IMR-90 (cell line): ENCODE data around the gene TSPAN17. TPM values are rescaled to one million over a fixed set of nuclear protein-coding genes. Genes with fewer than 3 reads are reported as not detected.
A peak's percentile ranks its signal among the peaks of the same experiment; 100 is the strongest.

Experiments
- ATAC-seq: fragments of 200-7000 bp; cut with Tn5 transposase; 2 replicates; pipeline ENCODE4 v1.9.1; 2020; ENCODE audit warnings: low read depth, mild to moderate bottlenecking, moderate library complexity
- BruUV-seq: library from RNA; stranded (reverse); fragments of 400-500 nt; replicated peaks from 2 replicates; lab custom pipeline; 2021; lab: Mats Ljungman, UMichigan
- CTCF ChIA-PET: fragments of 300-600 bp; formaldehyde crosslinking; extraction: SDS; loops from one replicate; lab custom pipeline; 2021; ENCODE audit warnings: antibody characterized with exemption; lab: Yijun Ruan, JAX
- POLR2A ChIA-PET: fragments of 300-600 bp; sonication (Branson Sonifier 250); formaldehyde crosslinking; loops from one replicate; lab custom pipeline; 2022; ENCODE audit warnings: antibody characterized with exemption; ENCODE audit not compliant: unreplicated experiment; lab: Charles Lee
- DNase-seq: peaks from one replicate; pipeline ENCODE4 v3.0.0; 2013
- H2AFZ ChIP-seq: replicated peaks from 2 replicates; pipeline ENCODE3; 2013; ENCODE audit warnings: low read length, mild to moderate bottlenecking; ENCODE audit not compliant: poor library complexity
- H2AK5ac ChIP-seq: 2 replicates; pipeline ENCODE4 v1.6.1; 2013; ENCODE audit warnings: low read depth, low read length, inconsistent platforms
- H2AK9ac ChIP-seq: replicated peaks from 2 replicates; pipeline ENCODE3; 2013; ENCODE audit warnings: mild to moderate bottlenecking, low read depth, low read length, moderate library complexity; ENCODE audit not compliant: poor library complexity
- H2BK120ac ChIP-seq: 2 replicates; pipeline ENCODE4 v1.6.1; 2013; ENCODE audit warnings: low read depth, low read length, inconsistent platforms
- H2BK15ac ChIP-seq: 3 replicates; pipeline ENCODE4 v1.6.1; 2013; ENCODE audit warnings: low read depth, low read length, inconsistent platforms
- H2BK20ac ChIP-seq: 2 replicates; pipeline ENCODE4 v1.6.1; 2013; ENCODE audit warnings: low read depth, mild to moderate bottlenecking, inconsistent platforms, low read length, moderate library complexity
- H2BK5ac ChIP-seq: 2 replicates; pipeline ENCODE4 v1.6.1; 2013; ENCODE audit warnings: mild to moderate bottlenecking, low read depth, low read length, inconsistent platforms; ENCODE audit not compliant: poor library complexity, severe bottlenecking
- H3K14ac ChIP-seq: replicated peaks from 2 replicates; pipeline ENCODE4 v1.6.1; 2013; ENCODE audit warnings: low read depth, low read length, inconsistent platforms
- H3K18ac ChIP-seq: 2 replicates; pipeline ENCODE4 v1.6.1; 2013; ENCODE audit warnings: low read depth, low read length, control low read depth
- H3K23ac ChIP-seq: 2 replicates; pipeline ENCODE4 v1.6.1; 2013; ENCODE audit warnings: low read depth, low read length, inconsistent platforms
- H3K27ac ChIP-seq: 2 replicates; pipeline ENCODE4 v1.5.1; 2013; ENCODE audit warnings: mild to moderate bottlenecking, control low read depth, low read length; ENCODE audit not compliant: insufficient read depth
- H3K27me3 ChIP-seq: 2 replicates; pipeline ENCODE4 v1.6.1; 2013; ENCODE audit warnings: low read length; ENCODE audit not compliant: control insufficient read depth, insufficient read depth
- H3K36me3 ChIP-seq: 2 replicates; pipeline ENCODE4 v1.6.1; 2013; ENCODE audit warnings: low read length, mixed read lengths; ENCODE audit not compliant: control insufficient read depth, insufficient read depth
- H3K4ac ChIP-seq: 2 replicates; pipeline ENCODE4 v1.6.1; 2013; ENCODE audit warnings: low read depth, low read length, inconsistent platforms
- H3K4me1 ChIP-seq: 2 replicates; pipeline ENCODE4 v1.6.1; 2013; ENCODE audit warnings: low read length, mixed read lengths; ENCODE audit not compliant: control insufficient read depth, insufficient read depth
- H3K4me2 ChIP-seq: 2 replicates; pipeline ENCODE4 v1.6.1; 2013; ENCODE audit warnings: low read depth, mild to moderate bottlenecking, control low read depth, low read length, moderate library complexity
- H3K4me3 ChIP-seq: 2 replicates; pipeline ENCODE4 v1.5.1; 2013; ENCODE audit warnings: low read depth, mild to moderate bottlenecking, control low read depth, low read length, moderate library complexity; ENCODE audit not compliant: insufficient read depth
- H3K56ac ChIP-seq: 2 replicates; pipeline ENCODE4 v1.6.1; 2013; ENCODE audit warnings: low read length, inconsistent platforms; ENCODE audit not compliant: insufficient read depth; ENCODE audit errors: extremely low read depth
- H3K79me1 ChIP-seq, 2 experiments: 2 replicates each; pipeline ENCODE4 v1.6.1; 2013; ENCODE audit warnings: low read length in 2 of 2, inconsistent platforms in 1 of 2, low read depth in 1 of 2
- H3K9ac ChIP-seq: 2 replicates; pipeline ENCODE4 v1.6.1; 2013; ENCODE audit warnings: low read depth, low read length, control low read depth
- H3K9me1 ChIP-seq: 2 replicates; pipeline ENCODE4 v1.6.1; 2013; ENCODE audit warnings: low read length, inconsistent platforms; ENCODE audit not compliant: insufficient read depth
- H3K9me3 ChIP-seq: 2 replicates; pipeline ENCODE4 v1.6.1; 2013; ENCODE audit warnings: low read length; ENCODE audit not compliant: control insufficient read depth, insufficient read depth
- H4K20me1 ChIP-seq: 2 replicates; pipeline ENCODE4 v1.6.1; 2013; ENCODE audit warnings: low read length, inconsistent platforms; ENCODE audit not compliant: insufficient read depth
- H4K5ac ChIP-seq: 2 replicates; pipeline ENCODE4 v1.6.1; 2013; ENCODE audit warnings: mild to moderate bottlenecking, low read depth, low read length, control low read depth
- H4K8ac ChIP-seq, 2 experiments: 2 replicates each; pipeline ENCODE4 v1.6.1; 2013; ENCODE audit warnings: low read depth in 2 of 2, low read length in 2 of 2, control low read depth in 1 of 2, inconsistent platforms in 1 of 2
- H4K91ac ChIP-seq: 2 replicates; pipeline ENCODE4 v1.6.1; 2013; ENCODE audit warnings: low read depth, low read length, inconsistent platforms; ENCODE audit not compliant: insufficient read depth
- BHLHE40 ChIP-seq: fragments of 150-350 bp; IDR thresholded peaks from 2 replicates; pipeline ENCODE4 v1.6.1; 2016; ENCODE audit warnings: mild to moderate bottlenecking, low read depth, low read length
- CEBPB ChIP-seq: IDR thresholded peaks from 2 replicates; pipeline ENCODE4 v1.6.1; 2012; ENCODE audit warnings: low read depth, low read length, improper control_type of control experiment
- CHD1 ChIP-seq: IDR thresholded peaks from 2 replicates; pipeline ENCODE4 v1.6.1; 2012; ENCODE audit warnings: low read depth, low read length, improper control_type of control experiment
- CTCF ChIP-seq: conservative IDR thresholded peaks from 2 replicates; pipeline ENCODE4 v1.5.1; 2012; ENCODE audit warnings: mild to moderate bottlenecking, low read depth, low read length, improper control_type of control experiment
- ELK1 ChIP-seq: fragments of 150-350 bp; IDR thresholded peaks from 2 replicates; pipeline ENCODE4 v1.6.1; 2016; ENCODE audit warnings: low read depth, mild to moderate bottlenecking, low read length, moderate library complexity, borderline replicate concordance
- FOS ChIP-seq: fragments of 150-350 bp; IDR thresholded peaks from 2 replicates; pipeline ENCODE4 v1.6.1; 2016; ENCODE audit warnings: low read depth, low read length
- MAFK ChIP-seq: IDR thresholded peaks from 2 replicates; pipeline ENCODE4 v1.6.1; 2012; ENCODE audit warnings: low read depth, low read length, improper control_type of control experiment
- MAZ ChIP-seq: IDR thresholded peaks from 2 replicates; pipeline ENCODE4 v1.6.1; 2012; ENCODE audit warnings: low read depth, mild to moderate bottlenecking, low read length, improper control_type of control experiment, moderate library complexity, borderline replicate concordance
- MXI1 ChIP-seq: IDR thresholded peaks from 2 replicates; pipeline ENCODE4 v1.6.1; 2012; ENCODE audit warnings: low read depth, mild to moderate bottlenecking, low read length, moderate library complexity, borderline replicate concordance
- NFE2L2 ChIP-seq: fragments of 150-350 bp; IDR thresholded peaks from 2 replicates; pipeline ENCODE4 v1.6.1; 2016; ENCODE audit warnings: low read depth, mild to moderate bottlenecking, low read length
- POLR2A ChIP-seq: IDR thresholded peaks from 2 replicates; pipeline ENCODE4 v1.6.1; 2012; ENCODE audit warnings: mild to moderate bottlenecking, low read depth, low read length
- RAD21 ChIP-seq: IDR thresholded peaks from 2 replicates; pipeline ENCODE4 v1.6.1; 2012; ENCODE audit warnings: low read length, improper control_type of control experiment
- RCOR1 ChIP-seq: IDR thresholded peaks from 2 replicates; pipeline ENCODE4 v1.6.1; 2012; ENCODE audit warnings: mild to moderate bottlenecking, low read length, improper control_type of control experiment; ENCODE audit not compliant: insufficient replicate concordance
- RFX5 ChIP-seq: IDR thresholded peaks from 2 replicates; pipeline ENCODE4 v1.8.0; 2012; ENCODE audit warnings: low read depth, mild to moderate bottlenecking, low read length, moderate library complexity
- USF2 ChIP-seq: fragments of 150-350 bp; IDR thresholded peaks from 2 replicates; pipeline ENCODE4 v1.6.1; 2017; ENCODE audit warnings: mild to moderate bottlenecking, antibody characterized with exemption, low read length, low read depth
- WGBS, 2 experiments: methylation state at CpG; one replicate each; pipeline versions ENCODE4 v1.1.5 to v1.1.7; 2013; ENCODE audit warnings: missing lambda C conversion rate in 2 of 2; ENCODE audit not compliant: insufficient read length in 1 of 2; ENCODE audit errors: extremely low coverage in 2 of 2; 5-methylcytosine and 5-hydroxymethylcytosine counted together
- dilution Hi-C: fragments of 300-500 bp; cut with HindIII; formaldehyde crosslinking; loops from one replicate; pipeline ENCODE4 v1.14.3; 2018; ENCODE audit warnings: low sequenced_read_pairs; ENCODE audit not compliant: unreplicated experiment
- in situ Hi-C: fragments of 300-500 bp; cut with MboI; formaldehyde crosslinking; loops from 3 replicates; pipeline ENCODE4 v1.14.3; 2019; ENCODE audit warnings: low sequenced_read_pairs, inconsistent platforms, mixed read lengths
- intact Hi-C: fragments of 100-400 bp; cut with micrococcal nuclease; formaldehyde crosslinking; loops from 2 replicates; pipeline ENCODE4 v1.10.0; 2022
- polyA plus RNA-seq, 3 experiments: library from polyadenylated mRNA; depleted of rRNA; stranded (reverse); fragments of >200 nt; gene quantifications; 2 replicates each; pipeline ENCODE4 v1.2.3, GENCODE V29; 2012; ENCODE audit warnings: low replicate concordance in 1 of 3
- total RNA-seq: library from RNA; depleted of rRNA; stranded (reverse); fragments of >200 nt; gene quantifications from 2 replicates; pipeline ENCODE4 v1.2.3, GENCODE V29; 2012

Gene TSPAN17
- total and polyA plus RNA-seq, 2 of the 4 experiments (the other 2 are of a cell fraction), result 34.2 to 41.6 TPM

GRCh38 chr5:176619569-176620332 lies 27.5 kb upstream of the TSPAN17 start:
- ChIA-PET CTCF (no interaction called here), POLR2A (no interaction called here)
- DNase-seq, result no peak
- 0 out of 2 replicates have a peak overlapping the region, but pooled peaks have one; percentile 7 for H2AK5ac ChIP-seq
- H4K8ac ChIP-seq, result no peak overlapping the region
- no peaks in the 10 kb centered on the region for H3K36me3 ChIP-seq
- ATAC-seq, result no peak
- H2BK120ac ChIP-seq, result no peak overlapping the region
- no peak overlapping the region for H4K5ac ChIP-seq
- no peak overlapping the region for H3K14ac ChIP-seq
- H3K56ac ChIP-seq, result no peak overlapping the region
- peak overlapping the region; percentile 7; the same call in 1 of the 2 replicates for H3K4me3 ChIP-seq
- intact Hi-C loops, result loop anchor here (1.0 to 5.0 kb wide), 2 partner anchors 45 to 202 kb away; partner anchors contain the start of gene CLTB
- no peak overlapping the region for H3K9ac ChIP-seq
- no peaks in the 10 kb centered on the region for H3K9me3 ChIP-seq
- H3K4me2 ChIP-seq, result peak overlapping the region; percentile 70
- H3K18ac ChIP-seq, result no peak overlapping the region
- no peak overlapping the region for H2BK5ac ChIP-seq
- no peak overlapping the region for H4K91ac ChIP-seq
- H3K79me1 ChIP-seq, result peaks cover 0 to 2% of the 10 kb centered on the region in 2 experiments; a peak in 1 of 4 replicates
- BruUV-seq, result no TSS peak
- 7% methylated on average over 21 of the region's 59 CpGs; no CpG with 5 or more reads in 1 of the 2 experiments for WGBS, 2 experiments
- no peak overlapping the region for H3K4ac ChIP-seq
- no peaks in the 10 kb centered on the region for H4K20me1 ChIP-seq
- peaks cover 33% of the 10 kb centered on the region for H3K27me3 ChIP-seq
- dilution Hi-C loops, result no loop called here
- H3K23ac ChIP-seq, result no peak overlapping the region; the same call in 1 of the 2 replicates
- H2AFZ ChIP-seq, result peak overlapping the region; percentile 90
- H3K27ac ChIP-seq, result no peak overlapping the region
- H2AK9ac ChIP-seq, result peak overlapping the region; percentile 47
- in situ Hi-C loops, result loop anchor here (10.0 kb wide), 1 partner anchor 45 kb away; no protein-coding TSS in a partner anchor
- peaks cover 5% of the 10 kb centered on the region for H3K9me1 ChIP-seq
- no peak overlapping the region for H2BK20ac ChIP-seq
- H2BK15ac ChIP-seq, result no peak overlapping the region
- H3K4me1 ChIP-seq, result peaks cover 23% of the 10 kb centered on the region
- TF ChIP-seq CTCF (no peak), ELK1 (no peak), FOS (no peak), POLR2A (no peak), CEBPB (no peak), MXI1 (no peak), RAD21 (no peak), RFX5 (no peak), CHD1 (no peak), NFE2L2 (no peak), RCOR1 (no peak), MAZ (no peak), USF2 (no peak), BHLHE40 (no peak; the same call in 1 of the 2 replicates), MAFK (no peak)
